Retinal pigment epithelial cell (primary cell): ENCODE data around the gene PUM2.

Source experiments
- DNase-seq: peaks from one replicate; pipeline ENCODE4 v3.0.0-alpha.2; 2010; ENCODE audit warnings: low read depth
- H3K4me3 ChIP-seq: 2 replicates; pipeline ENCODE4 v1.5.1; 2011; ENCODE audit warnings: mild to moderate bottlenecking, low read length, control low read depth, moderate library complexity
- TF ChIP-seq, protein P1 (sequence below): conservative IDR thresholded peaks from 2 replicates; pipeline ENCODE4 v1.5.1; 2011; ENCODE audit warnings: low read depth, low read length, control low read depth, inconsistent platforms

PUM2 gene

DNA sequence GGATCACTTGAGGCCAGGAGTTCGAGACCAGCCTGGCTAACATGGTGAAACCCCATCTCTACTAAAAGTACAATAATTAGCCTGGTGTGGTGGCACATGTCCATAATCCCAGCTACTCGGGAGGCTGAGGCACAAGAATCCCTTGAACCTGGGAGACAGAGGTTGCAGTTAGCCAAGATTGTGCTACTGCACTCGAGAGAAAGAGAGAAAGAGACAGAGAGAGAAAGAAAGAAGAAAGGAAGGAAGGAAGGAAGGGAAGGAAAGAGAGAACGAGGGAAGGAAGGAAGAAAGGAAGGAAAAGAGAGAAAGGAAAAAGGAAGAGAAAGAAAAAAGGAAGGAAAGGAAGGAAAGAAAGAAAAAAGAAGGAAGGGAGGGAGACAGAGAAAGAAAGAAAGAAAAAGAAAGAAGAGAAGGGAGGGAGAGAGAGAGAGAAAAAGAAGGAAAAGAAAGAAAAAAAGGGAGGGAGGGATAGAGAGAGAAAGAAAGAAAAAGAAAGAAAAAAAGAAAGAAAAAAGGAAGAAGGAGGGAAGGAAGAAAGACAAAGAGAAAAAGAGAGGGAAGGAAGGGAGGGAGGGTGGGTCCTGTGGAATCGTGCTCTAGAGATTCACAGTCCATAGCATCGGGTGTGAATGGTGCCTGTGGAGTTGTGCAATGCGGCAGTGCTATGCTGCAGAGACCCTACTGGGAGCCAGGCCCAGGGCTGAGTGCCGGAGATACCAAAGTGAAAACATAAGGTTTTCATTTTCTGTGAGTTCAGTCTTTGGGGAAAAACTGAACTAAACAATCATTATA lies 121.1 kb downstream of the PUM2 start:
- TF ChIP-seq, protein P1, sequence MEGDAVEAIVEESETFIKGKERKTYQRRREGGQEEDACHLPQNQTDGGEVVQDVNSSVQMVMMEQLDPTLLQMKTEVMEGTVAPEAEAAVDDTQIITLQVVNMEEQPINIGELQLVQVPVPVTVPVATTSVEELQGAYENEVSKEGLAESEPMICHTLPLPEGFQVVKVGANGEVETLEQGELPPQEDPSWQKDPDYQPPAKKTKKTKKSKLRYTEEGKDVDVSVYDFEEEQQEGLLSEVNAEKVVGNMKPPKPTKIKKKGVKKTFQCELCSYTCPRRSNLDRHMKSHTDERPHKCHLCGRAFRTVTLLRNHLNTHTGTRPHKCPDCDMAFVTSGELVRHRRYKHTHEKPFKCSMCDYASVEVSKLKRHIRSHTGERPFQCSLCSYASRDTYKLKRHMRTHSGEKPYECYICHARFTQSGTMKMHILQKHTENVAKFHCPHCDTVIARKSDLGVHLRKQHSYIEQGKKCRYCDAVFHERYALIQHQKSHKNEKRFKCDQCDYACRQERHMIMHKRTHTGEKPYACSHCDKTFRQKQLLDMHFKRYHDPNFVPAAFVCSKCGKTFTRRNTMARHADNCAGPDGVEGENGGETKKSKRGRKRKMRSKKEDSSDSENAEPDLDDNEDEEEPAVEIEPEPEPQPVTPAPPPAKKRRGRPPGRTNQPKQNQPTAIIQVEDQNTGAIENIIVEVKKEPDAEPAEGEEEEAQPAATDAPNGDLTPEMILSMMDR: no peak
- no peak for DNase-seq

DNA sequence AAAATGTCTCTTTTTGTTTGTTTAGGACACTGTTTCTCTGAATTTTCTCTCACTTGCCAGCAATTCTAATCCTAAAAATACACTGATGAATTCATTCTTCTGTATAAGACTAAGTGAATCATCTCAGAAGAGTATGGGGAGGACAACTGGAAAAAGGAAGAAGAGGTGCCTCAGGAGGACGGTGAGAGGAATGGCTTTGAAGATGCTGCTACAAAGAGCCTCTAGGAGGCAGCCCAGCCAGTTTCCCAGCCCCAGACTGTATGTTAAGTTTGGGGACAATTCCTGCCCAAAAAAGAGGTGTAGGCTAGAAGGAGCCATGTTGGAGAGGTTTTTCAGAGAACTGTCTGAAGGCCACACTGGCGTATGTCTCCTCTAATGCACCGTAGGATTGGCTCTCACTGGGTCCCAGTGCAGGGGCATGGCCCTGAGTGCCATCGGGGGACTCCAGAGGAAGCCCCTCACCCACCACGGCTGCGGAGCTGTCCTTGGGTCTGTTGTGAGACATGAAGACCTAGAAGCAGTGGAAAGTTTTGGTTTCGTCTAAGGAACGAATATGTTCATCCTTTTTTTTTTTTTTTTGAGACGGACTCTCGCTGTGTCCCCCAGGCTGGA lies 122.6 kb downstream of the PUM2 start:
- no peak for DNase-seq
- H3K4me3 ChIP-seq: no peak overlapping the region
- TF ChIP-seq, protein P1: no peak

More for the DNA sequence above, 121.1 kb downstream of the PUM2 start:
- H3K4me3 ChIP-seq: no peak overlapping the region

DNA sequence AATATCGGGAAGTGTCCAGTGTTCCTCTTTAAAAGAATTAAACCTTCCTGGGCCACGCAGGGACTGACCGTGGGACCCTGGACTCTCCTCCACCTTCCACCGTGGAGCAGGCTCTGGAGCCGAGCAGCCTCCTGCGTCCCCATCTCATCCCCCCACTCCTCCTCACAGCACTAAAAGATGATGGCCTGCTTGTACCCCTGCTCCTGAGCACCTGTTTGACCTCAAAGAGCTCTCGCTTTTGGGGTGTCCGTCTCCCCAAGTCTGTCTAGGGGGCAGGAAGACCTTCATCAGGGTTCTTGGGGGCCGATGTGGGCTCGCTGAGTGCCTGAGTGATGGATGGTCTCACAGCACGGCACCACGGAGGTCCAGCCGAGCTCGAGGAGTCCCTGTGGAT lies 124.5 kb downstream of the PUM2 start:
- no peak overlapping the region for H3K4me3 ChIP-seq
- TF ChIP-seq, protein P1: no peak
- no peak for DNase-seq

DNA sequence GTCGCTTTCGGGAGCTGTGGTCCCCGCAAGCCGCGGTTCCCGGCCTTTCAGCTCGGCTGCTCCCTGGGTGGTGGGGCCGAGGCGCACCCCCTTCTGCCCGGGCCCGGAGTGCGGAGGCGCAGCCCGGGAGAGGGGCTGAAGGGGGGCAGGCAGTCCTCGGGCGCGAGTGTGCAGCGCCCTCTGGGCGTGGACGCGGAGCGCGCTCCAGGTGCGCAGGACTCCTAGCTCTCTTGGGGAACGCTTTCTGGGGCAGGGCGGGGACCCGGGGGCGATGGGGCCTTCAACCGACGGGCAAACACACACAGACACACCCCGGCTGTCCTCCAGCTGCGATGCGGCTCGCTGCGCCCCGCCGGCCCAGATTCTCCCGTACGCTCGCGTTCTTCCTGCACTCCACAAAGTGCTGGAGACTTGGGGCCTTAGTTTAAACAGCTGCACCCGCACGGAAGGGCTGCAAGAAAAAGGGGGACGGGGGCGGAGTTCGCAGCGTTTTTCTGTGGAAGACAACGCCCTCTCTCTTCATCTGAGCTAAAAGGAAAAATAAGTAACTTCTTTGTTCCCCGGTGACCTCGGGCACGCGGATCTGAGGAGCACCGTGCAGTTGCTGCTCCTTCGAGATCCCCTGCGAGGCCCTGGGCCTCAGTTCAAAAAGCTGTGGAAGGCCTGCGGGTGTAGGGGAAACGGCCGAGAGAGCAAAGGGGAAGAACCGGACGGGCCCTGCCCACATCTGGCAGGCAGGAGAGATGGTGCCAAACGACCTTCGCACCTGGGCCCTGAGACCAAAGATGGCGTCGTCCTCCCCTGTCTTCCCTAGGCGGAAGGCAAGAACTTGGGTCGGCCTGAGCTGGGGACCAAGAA lies 125.1 kb downstream of the PUM2 start:
- DNase-seq: no peak
- TF ChIP-seq, protein P1: peak; percentile 66
- peak overlapping the region; percentile 52 for H3K4me3 ChIP-seq

DNA sequence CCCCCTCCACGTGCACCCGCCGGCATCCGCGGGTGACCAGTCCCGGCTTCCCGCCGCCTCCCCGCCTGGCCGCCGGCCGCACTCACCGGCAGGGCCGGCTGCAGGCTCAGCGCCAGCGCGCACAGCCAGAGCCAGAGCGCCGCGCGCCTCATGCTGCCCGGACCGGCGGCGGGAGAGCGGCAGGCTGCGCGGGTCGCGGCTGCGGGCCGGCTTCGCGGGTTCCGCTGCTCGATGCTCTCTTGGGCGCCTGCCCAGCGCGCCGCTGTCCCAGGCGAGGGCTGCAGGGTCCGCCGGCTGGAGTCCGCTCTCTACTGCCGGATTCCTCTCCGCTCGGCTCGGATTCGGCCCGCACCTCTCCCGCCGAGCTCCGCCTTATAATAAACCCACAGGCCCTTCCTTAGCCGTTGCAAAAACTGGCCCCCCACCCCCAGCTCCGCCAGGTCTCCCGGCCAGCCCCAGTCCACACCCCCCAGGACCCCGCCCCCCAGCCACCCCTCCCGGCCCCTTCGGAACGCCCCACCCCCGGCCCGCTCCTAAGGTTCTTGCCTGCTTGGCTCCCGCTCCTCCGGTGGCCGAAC lies 125.8 kb downstream of the PUM2 start, which contains the start of gene SDC1:
TSS of gene SDC1 (minus strand) at position 415 of the 578 bp plus-strand sequence. CDS start at position 152, 263 bp downstream.
- no peak for DNase-seq

DNA sequence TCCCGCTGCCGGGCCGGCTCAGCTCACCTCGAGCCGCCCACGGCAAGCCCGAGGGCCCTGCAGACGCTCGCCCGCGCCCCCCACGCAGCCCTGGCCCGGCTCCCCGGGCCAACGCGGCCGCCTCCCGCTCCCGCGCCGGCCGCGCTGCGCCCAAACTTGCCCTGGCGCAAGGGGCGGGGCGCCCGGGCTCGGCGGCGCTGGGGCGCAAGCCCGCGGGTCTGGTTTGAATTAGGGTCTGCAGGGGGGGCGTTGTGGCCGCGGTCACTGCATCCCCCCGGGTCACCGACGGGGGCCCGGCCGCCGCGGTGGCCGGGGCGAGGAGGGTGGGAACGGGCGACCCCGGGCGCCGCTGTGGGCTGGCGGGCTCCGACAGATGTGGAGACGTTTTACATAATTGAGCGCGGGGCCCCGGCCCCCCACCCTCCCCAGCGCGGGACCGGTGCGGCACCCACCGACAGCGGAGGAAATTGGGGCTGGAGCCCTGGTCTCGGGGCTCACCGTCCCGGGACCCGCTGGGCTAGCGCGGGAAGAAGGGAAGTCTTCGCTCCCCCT lies 126.4 kb downstream of the PUM2 start:
- DNase-seq: no peak
- peak overlapping the region; percentile 58 for H3K4me3 ChIP-seq

More for the DNA sequence above, 125.8 kb downstream of the PUM2 start, which contains the start of gene SDC1:
- TF ChIP-seq, protein P1: no peak
- H3K4me3 ChIP-seq: peak within 1 kb of the TSS; percentile 58

More for the DNA sequence above, 126.4 kb downstream of the PUM2 start:
- TF ChIP-seq, protein P1: no peak
